HEK293 (cell line): ENCODE results near the gene MTHFD1.

ENCODE experiments used
- CTCF ChIA-PET: fragments of 350-600 bp; formaldehyde crosslinking; extraction: SDS; loops from one replicate; lab custom pipeline; 2021; ENCODE audit warnings: antibody characterized with exemption; lab: Yijun Ruan, JAX
- POLR2A ChIA-PET: fragments of 300-600 bp; formaldehyde crosslinking; extraction: SDS; loops from one replicate; lab custom pipeline; 2020; ENCODE audit warnings: antibody characterized with exemption, inconsistent platforms; lab: Yijun Ruan, JAX
- H3K27ac ChIP-seq: fragments of 200-500 bp; sonication (Bioruptor generic); 2 replicates; pipeline ENCODE4 v1.5.1; 2014; ENCODE audit warnings: low read depth, low read length, control low read depth, inconsistent platforms; ENCODE audit errors: extremely low read depth
- H3K36me3 ChIP-seq, 2 experiments: fragments of 200-500 bp in 1 of 2; sonication (Bioruptor generic) in 1 of 2; 1 replicate in 1 of 2; 2 replicates in 1 of 2; pipeline ENCODE4 v1.5.1; 2014 to 2017; ENCODE audit warnings: inconsistent platforms in 2 of 2, low read length in 2 of 2; ENCODE audit not compliant: control insufficient read depth in 2 of 2, insufficient read depth in 1 of 2
- H3K4me1 ChIP-seq: fragments of 200-500 bp; sonication (Bioruptor generic); 2 replicates; pipeline ENCODE4 v1.5.1; 2014; ENCODE audit warnings: mild to moderate bottlenecking, low read length, inconsistent platforms; ENCODE audit not compliant: control insufficient read depth, insufficient read depth
- H3K4me3 ChIP-seq: 2 replicates; pipeline ENCODE4 v1.5.1; 2011; ENCODE audit warnings: low read depth, mild to moderate bottlenecking, control low read depth, low read length, moderate library complexity
- H3K9me3 ChIP-seq: fragments of 200-500 bp; sonication (Bioruptor generic); 2 replicates; pipeline ENCODE4 v1.5.1; 2014; ENCODE audit warnings: low read depth, low read length, inconsistent platforms; ENCODE audit not compliant: control insufficient read depth, insufficient read depth
- EGR2 ChIP-seq: fragments of 450-650 bp; formaldehyde crosslinking; IDR thresholded peaks from 2 replicates; pipeline ENCODE4 v1.5.1; 2016; ENCODE audit warnings: low read depth, missing biosample characterization, missing genetic modification characterization
- GLI2 ChIP-seq: fragments of 450-650 bp; formaldehyde crosslinking; IDR thresholded peaks from 2 replicates; pipeline ENCODE4; 2017; ENCODE audit warnings: missing biosample characterization, missing genetic modification characterization, low read depth, borderline replicate concordance
- IKZF3 ChIP-seq: fragments of 450-650 bp; IDR thresholded peaks from 2 replicates; pipeline ENCODE4 v1.5.0; 2018; ENCODE audit warnings: missing biosample characterization, mild to moderate bottlenecking, missing genetic modification characterization, moderate library complexity
- KLF9 ChIP-seq: fragments of 450-650 bp; formaldehyde crosslinking; IDR thresholded peaks from 2 replicates; pipeline ENCODE4 v1.5.1; 2016; ENCODE audit warnings: missing biosample characterization, missing genetic modification characterization, low read depth
- PRDM1 ChIP-seq: fragments of 450-650 bp; formaldehyde crosslinking; IDR thresholded peaks from 2 replicates; pipeline ENCODE4; 2016; ENCODE audit warnings: missing biosample characterization, missing genetic modification characterization
- SP3 ChIP-seq: fragments of 450-650 bp; formaldehyde crosslinking; IDR thresholded peaks from 2 replicates; pipeline ENCODE4 v1.5.1; 2016; ENCODE audit warnings: missing biosample characterization, missing genetic modification characterization
- WT1 ChIP-seq: fragments of 450-650 bp; formaldehyde crosslinking; IDR thresholded peaks from 2 replicates; pipeline ENCODE4 v1.5.1; 2016; ENCODE audit warnings: missing biosample characterization, missing genetic modification characterization
- ZBTB8A ChIP-seq: fragments of 450-650 bp; formaldehyde crosslinking; IDR thresholded peaks from 2 replicates; pipeline ENCODE4 v1.5.1; 2016; ENCODE audit warnings: missing biosample characterization, missing genetic modification characterization
- ZFP69B ChIP-seq: fragments of 450-650 bp; formaldehyde crosslinking; IDR thresholded peaks from 2 replicates; pipeline ENCODE4 v1.5.1; 2016; ENCODE audit warnings: missing biosample characterization, missing genetic modification characterization
- ZNF202 ChIP-seq: fragments of 450-650 bp; formaldehyde crosslinking; IDR thresholded peaks from 2 replicates; pipeline ENCODE4 v1.5.1; 2016; ENCODE audit warnings: missing biosample characterization, missing genetic modification characterization, borderline replicate concordance
- ZNF223 ChIP-seq: fragments of 450-650 bp; formaldehyde crosslinking; IDR thresholded peaks from 2 replicates; pipeline ENCODE4 v1.5.1; 2016; ENCODE audit warnings: missing biosample characterization, missing genetic modification characterization
- ZNF292 ChIP-seq: fragments of 450-650 bp; formaldehyde crosslinking; IDR thresholded peaks from 2 replicates; pipeline ENCODE4 v1.5.1; 2016; ENCODE audit warnings: low read depth, missing biosample characterization, missing genetic modification characterization, borderline replicate concordance
- ZNF354C ChIP-seq: fragments of 450-650 bp; formaldehyde crosslinking; IDR thresholded peaks from 2 replicates; pipeline ENCODE4 v1.5.1; 2016; ENCODE audit warnings: missing biosample characterization, missing genetic modification characterization, low read depth, borderline replicate concordance
- ZNF398 ChIP-seq: fragments of 450-650 bp; formaldehyde crosslinking; IDR thresholded peaks from 2 replicates; pipeline ENCODE4 v1.5.1; 2017; ENCODE audit warnings: missing biosample characterization, missing genetic modification characterization
- ZNF473 ChIP-seq: fragments of 450-650 bp; formaldehyde crosslinking; IDR thresholded peaks from 2 replicates; pipeline ENCODE4 v1.5.1; 2017; ENCODE audit warnings: missing biosample characterization, missing genetic modification characterization
- ZNF48 ChIP-seq: fragments of 450-650 bp; formaldehyde crosslinking; IDR thresholded peaks from 2 replicates; pipeline ENCODE4 v1.5.1; 2016; ENCODE audit warnings: missing biosample characterization, missing genetic modification characterization
- ZNF488 ChIP-seq: fragments of 450-650 bp; formaldehyde crosslinking; IDR thresholded peaks from 2 replicates; pipeline ENCODE4 v1.5.1; 2016; ENCODE audit warnings: missing biosample characterization, missing genetic modification characterization
- ZNF514 ChIP-seq: fragments of 450-650 bp; formaldehyde crosslinking; IDR thresholded peaks from 2 replicates; pipeline ENCODE4 v1.5.1; 2016; ENCODE audit warnings: missing biosample characterization, missing genetic modification characterization
- ZNF558 ChIP-seq: fragments of 450-650 bp; formaldehyde crosslinking; IDR thresholded peaks from 2 replicates; pipeline ENCODE4 v1.5.1; 2016; ENCODE audit warnings: missing biosample characterization, missing genetic modification characterization
- ZNF560 ChIP-seq: fragments of 450-650 bp; formaldehyde crosslinking; IDR thresholded peaks from 2 replicates; pipeline ENCODE4 v1.5.1; 2017; ENCODE audit warnings: missing biosample characterization, missing genetic modification characterization, borderline replicate concordance
- ZNF600 ChIP-seq: fragments of 450-650 bp; formaldehyde crosslinking; IDR thresholded peaks from 2 replicates; pipeline ENCODE4 v1.5.1; 2016; ENCODE audit warnings: missing biosample characterization, missing genetic modification characterization
- ZNF677 ChIP-seq: fragments of 450-650 bp; IDR thresholded peaks from 2 replicates; pipeline ENCODE4 v1.5.0; 2018; ENCODE audit warnings: missing biosample characterization, mild to moderate bottlenecking, missing genetic modification characterization, moderate library complexity
- ZNF785 ChIP-seq: fragments of 450-650 bp; formaldehyde crosslinking; IDR thresholded peaks from 2 replicates; pipeline ENCODE4 v1.5.1; 2016; ENCODE audit warnings: missing biosample characterization, missing genetic modification characterization
- TF ChIP-seq, protein P1 (sequence below): fragments of 450-650 bp; formaldehyde crosslinking; IDR thresholded peaks from 2 replicates; pipeline ENCODE4 v1.5.1; 2016; ENCODE audit warnings: missing biosample characterization, missing genetic modification characterization
- TF ChIP-seq, protein P2 (sequence below): fragments of 450-650 bp; IDR thresholded peaks from 2 replicates; pipeline ENCODE4 v1.5.1; 2018; ENCODE audit warnings: missing biosample characterization, mild to moderate bottlenecking, missing genetic modification characterization
- TF ChIP-seq, protein P3 (sequence below): fragments of 450-650 bp; formaldehyde crosslinking; conservative IDR thresholded peaks from 2 replicates; pipeline ENCODE4 v1.5.1; 2016; ENCODE audit warnings: low read depth, missing biosample characterization, missing genetic modification characterization

Gene MTHFD1

DNA sequence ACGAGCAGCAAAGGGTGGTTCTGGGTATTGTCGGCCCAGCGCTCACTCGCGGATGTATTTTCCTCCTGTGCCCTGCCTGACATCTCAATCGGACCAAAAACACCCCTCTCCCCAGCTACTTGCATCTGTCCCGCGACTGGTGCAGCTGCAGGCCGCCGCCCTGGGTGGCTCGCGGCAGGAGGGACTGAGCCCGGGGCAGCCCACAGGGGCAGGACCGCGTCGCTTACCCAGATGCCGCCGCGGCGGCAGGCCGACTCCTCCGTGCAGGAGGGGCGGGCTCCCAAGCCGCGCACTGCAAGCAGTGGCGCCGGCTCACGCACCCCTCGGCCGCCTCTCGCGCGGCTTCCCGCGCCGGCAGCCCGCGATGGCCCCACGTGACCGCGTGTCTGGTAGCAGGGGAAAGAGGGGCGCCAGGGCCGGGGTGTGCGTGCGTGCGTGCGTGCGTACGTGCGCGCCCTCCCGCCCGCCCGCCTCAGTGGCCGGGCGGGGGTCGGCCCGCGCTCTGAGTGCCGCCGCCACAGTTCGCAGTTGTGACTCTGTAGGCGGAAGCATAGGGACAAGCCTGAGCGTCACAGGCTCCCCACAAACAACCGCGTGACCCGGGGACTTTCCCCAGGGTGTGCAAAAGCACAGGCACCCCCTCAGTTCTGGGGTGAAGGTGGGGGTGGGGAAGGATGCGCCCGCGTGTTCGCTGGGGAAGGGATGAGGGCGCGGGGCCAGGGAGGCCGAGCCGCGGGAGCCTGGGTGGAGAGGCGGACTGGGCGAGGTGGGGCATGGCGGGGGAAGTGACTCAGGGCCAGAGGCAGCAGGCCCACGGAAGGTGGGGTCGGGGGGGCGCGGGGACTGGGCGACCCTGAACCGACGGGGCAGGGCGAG is 115.5 kb downstream of the MTHFD1 start, which contains the start of gene ZBTB25 (continued):
- TF ChIP-seq, protein P1, sequence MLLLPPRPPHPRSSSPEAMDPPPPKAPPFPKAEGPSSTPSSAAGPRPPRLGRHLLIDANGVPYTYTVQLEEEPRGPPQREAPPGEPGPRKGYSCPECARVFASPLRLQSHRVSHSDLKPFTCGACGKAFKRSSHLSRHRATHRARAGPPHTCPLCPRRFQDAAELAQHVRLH (tag by site-specific recombination): 0 out of 2 replicates have a peak, but pooled peaks have one; percentile 49
- TF ChIP-seq GLI2 (tag by site-specific recombination): no peak
- TF ChIP-seq, protein P2, sequence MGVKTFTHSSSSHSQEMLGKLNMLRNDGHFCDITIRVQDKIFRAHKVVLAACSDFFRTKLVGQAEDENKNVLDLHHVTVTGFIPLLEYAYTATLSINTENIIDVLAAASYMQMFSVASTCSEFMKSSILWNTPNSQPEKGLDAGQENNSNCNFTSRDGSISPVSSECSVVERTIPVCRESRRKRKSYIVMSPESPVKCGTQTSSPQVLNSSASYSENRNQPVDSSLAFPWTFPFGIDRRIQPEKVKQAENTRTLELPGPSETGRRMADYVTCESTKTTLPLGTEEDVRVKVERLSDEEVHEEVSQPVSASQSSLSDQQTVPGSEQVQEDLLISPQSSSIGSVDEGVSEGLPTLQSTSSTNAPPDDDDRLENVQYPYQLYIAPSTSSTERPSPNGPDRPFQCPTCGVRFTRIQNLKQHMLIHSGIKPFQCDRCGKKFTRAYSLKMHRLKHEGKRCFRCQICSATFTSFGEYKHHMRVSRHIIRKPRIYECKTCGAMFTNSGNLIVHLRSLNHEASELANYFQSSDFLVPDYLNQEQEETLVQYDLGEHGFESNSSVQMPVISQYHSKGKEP (tag by site-specific recombination): peak; percentile 44; the same call in 1 of the 2 replicates
- TF ChIP-seq, all 188 proteins: peak for 53

DNA sequence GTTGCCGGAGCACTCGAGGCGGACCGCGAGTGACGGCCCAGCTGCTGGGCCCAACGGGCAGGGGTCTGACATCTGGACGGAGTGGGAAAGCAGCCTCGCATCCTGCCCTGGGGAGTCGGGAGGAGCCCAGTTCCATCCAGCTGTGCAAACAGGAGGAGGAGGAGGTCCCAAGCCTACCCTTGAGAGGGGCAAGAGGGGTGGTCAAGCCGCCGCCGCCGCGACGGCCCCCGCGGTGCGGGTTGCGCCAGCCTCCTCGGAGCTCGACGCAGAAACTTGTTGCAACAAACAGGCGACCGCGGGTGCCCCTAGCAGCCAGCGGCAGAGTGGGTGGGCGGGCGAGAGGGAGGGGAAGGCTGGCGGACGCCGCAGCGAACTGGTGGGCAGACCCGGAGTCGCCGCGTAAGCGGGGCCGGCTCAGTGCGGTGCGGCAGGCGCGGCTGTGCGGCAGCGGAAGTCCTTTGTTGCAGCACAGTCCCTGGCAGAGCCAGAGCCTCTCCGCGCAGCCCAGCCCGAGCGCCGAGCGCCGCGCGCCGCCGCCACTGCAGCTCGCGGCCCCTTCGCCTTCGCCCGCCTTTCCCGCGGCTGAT is 116.2 kb downstream of the MTHFD1 start, which contains the start of gene ZBTB1:
Gene ZBTB1 (plus strand): TSS at position 461 of the 587 bp plus-strand sequence. CDS start 16,735 bp downstream, outside the sequence.
- H3K4me3 ChIP-seq: peak within 1 kb of the TSS; percentile 62
- ChIA-PET CTCF (interaction anchor here (0.6 to 1.2 kb wide), 3 partner anchors 25 to 201 kb away, joined by 3 read pairs; no protein-coding TSS in a partner anchor), POLR2A (interaction anchor here (0.5 to 5.2 kb wide), 31 partner anchors 8 to 630 kb away, joined by 3 to 54 read pairs (median 4); partner anchors contain the start of genes HSPA2 and MTHFD1)
- no peaks in the 10 kb centered on the region for H3K9me3 ChIP-seq
- H3K4me1 ChIP-seq: peaks cover 23% of the 10 kb centered on the region
- H3K27ac ChIP-seq: peak within 1 kb of the TSS; percentile 99
- no peaks in the 10 kb centered on the region; a peak in 1 of 3 replicates for H3K36me3 ChIP-seq
- TF ChIP-seq, protein P3, sequence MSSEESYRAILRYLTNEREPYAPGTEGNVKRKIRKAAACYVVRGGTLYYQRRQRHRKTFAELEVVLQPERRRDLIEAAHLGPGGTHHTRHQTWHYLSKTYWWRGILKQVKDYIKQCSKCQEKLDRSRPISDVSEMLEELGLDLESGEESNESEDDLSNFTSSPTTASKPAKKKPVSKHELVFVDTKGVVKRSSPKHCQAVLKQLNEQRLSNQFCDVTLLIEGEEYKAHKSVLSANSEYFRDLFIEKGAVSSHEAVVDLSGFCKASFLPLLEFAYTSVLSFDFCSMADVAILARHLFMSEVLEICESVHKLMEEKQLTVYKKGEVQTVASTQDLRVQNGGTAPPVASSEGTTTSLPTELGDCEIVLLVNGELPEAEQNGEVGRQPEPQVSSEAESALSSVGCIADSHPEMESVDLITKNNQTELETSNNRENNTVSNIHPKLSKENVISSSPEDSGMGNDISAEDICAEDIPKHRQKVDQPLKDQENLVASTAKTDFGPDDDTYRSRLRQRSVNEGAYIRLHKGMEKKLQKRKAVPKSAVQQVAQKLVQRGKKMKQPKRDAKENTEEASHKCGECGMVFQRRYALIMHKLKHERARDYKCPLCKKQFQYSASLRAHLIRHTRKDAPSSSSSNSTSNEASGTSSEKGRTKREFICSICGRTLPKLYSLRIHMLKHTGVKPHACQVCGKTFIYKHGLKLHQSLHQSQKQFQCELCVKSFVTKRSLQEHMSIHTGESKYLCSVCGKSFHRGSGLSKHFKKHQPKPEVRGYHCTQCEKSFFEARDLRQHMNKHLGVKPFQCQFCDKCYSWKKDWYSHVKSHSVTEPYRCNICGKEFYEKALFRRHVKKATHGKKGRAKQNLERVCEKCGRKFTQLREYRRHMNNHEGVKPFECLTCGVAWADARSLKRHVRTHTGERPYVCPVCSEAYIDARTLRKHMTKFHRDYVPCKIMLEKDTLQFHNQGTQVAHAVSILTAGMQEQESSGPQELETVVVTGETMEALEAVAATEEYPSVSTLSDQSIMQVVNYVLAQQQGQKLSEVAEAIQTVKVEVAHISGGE (tag by site-specific recombination): peak; percentile 90
- TF ChIP-seq, protein P1 (tag by site-specific recombination): no peak
- TF ChIP-seq ZNF202 (no peak), ZFP69B (tag by site-specific recombination) (0 out of 2 replicates have a peak, but pooled peaks have one; percentile 41), ZBTB8A (peak; percentile 16; the same call in 1 of the 2 replicates), ZNF473 (tag by site-specific recombination) (no peak), KLF9 (tag by site-specific recombination) (peak; percentile 41; the same call in 1 of the 2 replicates), ZNF488 (tag by site-specific recombination) (no peak), PRDM1 (tag by site-specific recombination) (no peak), ZNF292 (no peak), WT1 (tag by site-specific recombination) (peak; percentile 90), ZNF560 (tag by site-specific recombination) (no peak), ZNF48 (tag by site-specific recombination) (no peak), IKZF3 (peak; percentile 81), ZNF677 (tag by site-specific recombination) (no peak), ZNF600 (tag by site-specific recombination) (peak; percentile 91), ZNF558 (tag by site-specific recombination) (no peak), ZNF514 (tag by site-specific recombination) (no peak), ZNF398 (tag by site-specific recombination) (no peak; the same call in 1 of the 2 replicates), ZNF785 (tag by site-specific recombination) (no peak), ZNF354C (tag by site-specific recombination) (no peak), ZNF223 (tag by site-specific recombination) (no peak), EGR2 (tag by site-specific recombination) (peak; percentile 32; the same call in 1 of the 2 replicates), SP3 (tag by site-specific recombination) (peak; percentile 73)
